Measurements from ENCODE around the gene KNDC1.
"Not testable (repeated sequence)": the region's sequence is repeated elsewhere in the genome, so short reads cannot be mapped to it uniquely, and the experiment has no call there.

KNDC1 gene

DNA sequence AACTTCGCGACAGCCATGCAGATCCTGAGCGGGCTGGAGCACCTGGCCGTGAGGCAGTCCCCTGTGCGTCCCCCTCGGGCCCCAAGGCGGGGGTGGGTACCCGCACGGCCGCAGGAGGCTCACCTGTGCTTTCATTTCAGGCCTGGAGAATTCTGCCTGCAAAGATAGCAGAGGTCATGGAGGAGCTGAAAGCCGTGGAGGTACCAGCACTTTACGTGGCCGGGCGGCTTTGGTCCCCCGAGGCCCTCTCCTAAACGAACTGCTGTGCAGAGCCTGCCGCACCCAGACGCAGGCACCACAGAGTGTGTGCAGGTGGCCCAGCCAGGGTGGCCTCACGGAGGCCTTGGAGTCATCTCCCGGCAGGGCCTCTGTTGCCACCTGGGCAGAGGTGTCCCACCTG, 58.9 kb downstream of the KNDC1 start:
- H3K4me1 ChIP-seq (ENCODE audit: low read depth, poor library complexity, severe bottlenecking) = no peaks in the 10 kb centered on the region
- no peak overlapping the region for H3K27ac ChIP-seq
- no peak overlapping the region for H3K9ac ChIP-seq
- no peak overlapping the region for H3K4me3 ChIP-seq (IDR thresholded peaks at IDR 0.05; ENCODE audit: insufficient read depth, low read depth, low read length)
- H3K36me3 ChIP-seq (ENCODE audit: insufficient read depth) = no peaks in the 10 kb centered on the region
- H3K79me2 ChIP-seq (ENCODE audit: insufficient read depth, low read depth) = no peaks in the 10 kb centered on the region
- peaks cover 21% of the 10 kb centered on the region for H3K27me3 ChIP-seq (ENCODE audit: insufficient read depth, low read depth)
- no peak overlapping the region for H2AFZ ChIP-seq (ENCODE audit: low read depth)
- no peaks in the 10 kb centered on the region for H4K20me1 ChIP-seq (ENCODE audit: insufficient read depth)
- no peak overlapping the region for H3K4me2 ChIP-seq
- TF ChIP-seq, protein P1, sequence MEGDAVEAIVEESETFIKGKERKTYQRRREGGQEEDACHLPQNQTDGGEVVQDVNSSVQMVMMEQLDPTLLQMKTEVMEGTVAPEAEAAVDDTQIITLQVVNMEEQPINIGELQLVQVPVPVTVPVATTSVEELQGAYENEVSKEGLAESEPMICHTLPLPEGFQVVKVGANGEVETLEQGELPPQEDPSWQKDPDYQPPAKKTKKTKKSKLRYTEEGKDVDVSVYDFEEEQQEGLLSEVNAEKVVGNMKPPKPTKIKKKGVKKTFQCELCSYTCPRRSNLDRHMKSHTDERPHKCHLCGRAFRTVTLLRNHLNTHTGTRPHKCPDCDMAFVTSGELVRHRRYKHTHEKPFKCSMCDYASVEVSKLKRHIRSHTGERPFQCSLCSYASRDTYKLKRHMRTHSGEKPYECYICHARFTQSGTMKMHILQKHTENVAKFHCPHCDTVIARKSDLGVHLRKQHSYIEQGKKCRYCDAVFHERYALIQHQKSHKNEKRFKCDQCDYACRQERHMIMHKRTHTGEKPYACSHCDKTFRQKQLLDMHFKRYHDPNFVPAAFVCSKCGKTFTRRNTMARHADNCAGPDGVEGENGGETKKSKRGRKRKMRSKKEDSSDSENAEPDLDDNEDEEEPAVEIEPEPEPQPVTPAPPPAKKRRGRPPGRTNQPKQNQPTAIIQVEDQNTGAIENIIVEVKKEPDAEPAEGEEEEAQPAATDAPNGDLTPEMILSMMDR (conservative IDR thresholded peaks at IDR 0.05; ENCODE audit: low read depth, low read length) = no peak

DNA sequence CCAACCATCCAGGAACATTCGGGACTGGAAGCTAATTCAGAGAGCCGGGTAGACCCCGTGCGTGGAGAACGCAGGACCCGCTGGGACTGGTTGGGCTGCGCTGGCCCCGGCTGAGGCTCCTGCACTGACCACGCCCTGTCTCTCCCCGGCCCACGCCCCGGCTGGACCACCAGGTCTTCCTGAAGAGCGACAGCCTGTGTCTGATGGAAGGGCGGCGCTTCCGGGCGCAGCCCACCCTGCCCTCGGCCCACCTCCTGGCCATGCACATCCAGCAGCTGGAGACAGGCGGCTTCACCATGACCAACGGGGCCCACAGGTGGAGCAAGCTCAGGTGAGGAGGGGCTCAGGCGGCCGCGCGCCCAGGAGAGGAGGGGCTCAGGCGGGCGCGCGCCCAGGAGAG, 59.8 kb downstream of the KNDC1 start:
- TF ChIP-seq, protein P1 (conservative IDR thresholded peaks at IDR 0.05; ENCODE audit: low read depth, low read length) = no peak
- H2AFZ ChIP-seq (ENCODE audit: low read depth) = no peak overlapping the region
- no peaks in the 10 kb centered on the region for H4K20me1 ChIP-seq (ENCODE audit: insufficient read depth)
- peaks cover 30% of the 10 kb centered on the region for H3K27me3 ChIP-seq (ENCODE audit: insufficient read depth, low read depth)
- no peak overlapping the region for H3K27ac ChIP-seq
- no peak overlapping the region for H3K9ac ChIP-seq
- no peak overlapping the region for H3K4me3 ChIP-seq (IDR thresholded peaks at IDR 0.05; ENCODE audit: insufficient read depth, low read depth, low read length)
- H3K36me3 ChIP-seq (ENCODE audit: insufficient read depth) = no peaks in the 10 kb centered on the region
- H3K4me1 ChIP-seq (ENCODE audit: low read depth, poor library complexity, severe bottlenecking) = no peaks in the 10 kb centered on the region
- no peaks in the 10 kb centered on the region for H3K79me2 ChIP-seq (ENCODE audit: insufficient read depth, low read depth)
- H3K4me2 ChIP-seq = no peak overlapping the region

DNA sequence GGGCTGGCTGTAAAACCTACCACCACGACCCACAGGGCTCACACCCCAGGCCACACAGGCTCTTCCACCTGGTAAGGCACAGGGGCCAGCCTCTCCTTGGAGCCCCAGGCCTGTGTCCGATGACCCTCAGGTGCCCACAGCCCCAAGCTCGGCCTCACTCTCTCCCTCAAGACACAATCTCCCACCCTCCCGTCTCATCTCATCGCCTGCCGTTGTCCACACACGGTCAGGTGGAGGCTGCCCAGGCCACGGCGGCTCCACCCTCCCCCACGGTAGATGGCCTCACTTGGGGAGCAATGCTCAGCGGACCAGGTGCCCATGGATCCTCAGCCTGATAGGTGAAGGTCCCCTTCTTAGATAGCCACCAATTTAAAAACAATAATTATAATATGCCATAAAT, 61.3 kb downstream of the KNDC1 start:
- Histone ChIP-seq H2AFZ (ENCODE audit: low read depth) (no peak overlapping the region), H3K79me2 (ENCODE audit: insufficient read depth, low read depth) (no peaks in the 10 kb centered on the region), H3K9ac (no peak overlapping the region), H3K4me2 (no peak overlapping the region), H3K4me3 (IDR thresholded peaks at IDR 0.05; ENCODE audit: insufficient read depth, low read depth, low read length) (no peak overlapping the region), H3K27me3 (ENCODE audit: insufficient read depth, low read depth) (peaks cover 39% of the 10 kb centered on the region), H3K4me1 (ENCODE audit: low read depth, poor library complexity, severe bottlenecking) (no peaks in the 10 kb centered on the region), H3K36me3 (ENCODE audit: insufficient read depth) (no peaks in the 10 kb centered on the region), H4K20me1 (ENCODE audit: insufficient read depth) (no peaks in the 10 kb centered on the region), H3K27ac (no peak overlapping the region)
- TF ChIP-seq, protein P1 (conservative IDR thresholded peaks at IDR 0.05; ENCODE audit: low read depth, low read length) = no peak

DNA sequence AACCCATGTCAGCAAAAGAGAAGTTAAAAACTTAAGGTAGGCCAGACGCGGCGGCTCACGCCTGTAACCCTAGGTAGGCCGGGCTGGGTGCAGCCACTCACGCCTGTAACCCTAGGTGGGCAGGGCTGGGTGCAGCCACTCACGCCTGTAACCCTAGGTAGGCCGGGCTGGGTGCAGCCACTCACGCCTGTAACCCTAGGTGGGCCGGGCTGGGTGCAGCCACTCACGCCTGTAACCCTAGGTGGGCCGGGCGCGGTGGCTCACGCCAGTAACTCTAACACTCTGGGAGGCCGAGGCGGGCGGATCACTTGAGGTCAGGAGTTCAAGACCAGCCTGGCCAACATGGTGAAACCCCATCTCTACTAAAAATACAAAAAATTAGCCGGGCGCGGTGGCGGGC, 61.7 kb downstream of the KNDC1 start:
- H3K4me3 ChIP-seq (IDR thresholded peaks at IDR 0.05; ENCODE audit: insufficient read depth, low read depth, low read length); H3K4me2 ChIP-seq; H3K79me2 ChIP-seq (ENCODE audit: insufficient read depth, low read depth); H3K36me3 ChIP-seq (ENCODE audit: insufficient read depth); H3K27ac ChIP-seq; H4K20me1 ChIP-seq (ENCODE audit: insufficient read depth); H2AFZ ChIP-seq (ENCODE audit: low read depth); H3K4me1 ChIP-seq (ENCODE audit: low read depth, poor library complexity, severe bottlenecking); H3K9ac ChIP-seq: not testable (repeated sequence)
- peaks cover 41% of the 10 kb centered on the region for H3K27me3 ChIP-seq (ENCODE audit: insufficient read depth, low read depth)

DNA sequence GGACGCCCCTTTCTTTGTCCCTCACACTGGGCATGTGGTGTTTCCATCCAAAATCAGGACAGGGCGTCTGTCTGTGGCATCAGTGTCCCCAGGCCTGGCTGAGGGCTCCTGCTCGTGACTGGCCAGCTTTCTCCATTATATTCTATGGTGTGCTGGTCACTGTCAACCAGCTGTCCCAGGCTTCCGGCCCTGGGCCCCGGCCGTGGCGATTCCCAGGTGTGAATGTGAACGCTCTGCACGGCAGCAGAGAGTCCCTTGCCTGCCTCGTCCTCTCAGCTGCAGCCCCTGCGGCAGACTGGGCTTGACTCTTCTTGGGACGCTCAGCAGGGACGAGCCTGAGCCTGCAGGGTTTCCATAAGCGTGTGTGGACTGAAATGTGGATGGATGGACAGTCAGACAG, 64.1 kb downstream of the KNDC1 start:
- peaks cover 49% of the 10 kb centered on the region for H3K27me3 ChIP-seq (ENCODE audit: insufficient read depth, low read depth)
- H3K4me2 ChIP-seq = no peak overlapping the region
- no peaks in the 10 kb centered on the region for H4K20me1 ChIP-seq (ENCODE audit: insufficient read depth)

More for the DNA sequence above, 64.1 kb downstream of the KNDC1 start:
- Histone ChIP-seq H3K4me1 (ENCODE audit: low read depth, poor library complexity, severe bottlenecking) (no peaks in the 10 kb centered on the region), H3K79me2 (ENCODE audit: insufficient read depth, low read depth) (no peaks in the 10 kb centered on the region), H3K4me3 (IDR thresholded peaks at IDR 0.05; ENCODE audit: insufficient read depth, low read depth, low read length) (no peak overlapping the region), H3K27ac (no peak overlapping the region), H3K9ac (no peak overlapping the region), H2AFZ (ENCODE audit: low read depth) (no peak overlapping the region), H3K36me3 (ENCODE audit: insufficient read depth) (no peaks in the 10 kb centered on the region)
- TF ChIP-seq, protein P1 (conservative IDR thresholded peaks at IDR 0.05; ENCODE audit: low read depth, low read length) = no peak

Data from KMS-11 (cell line).